HL-60/S4 treated with retinoic acid at 250 ng/mL for 4 days and 3 days (cell line): ENCODE data around the gene TMEM35A.
"Not testable (repeated sequence)": the region's sequence is repeated elsewhere in the genome, so short reads cannot be mapped to it uniquely, and the experiment has no call there.

Experiments
- in situ Hi-C: fragments of 300-500 bp; cut with MboI; formaldehyde crosslinking; loops from 2 replicates; pipeline ENCODE4 v1.7.0; 2022; ENCODE audit warnings: low sequenced_read_pairs

The TMEM35A gene, protein sequence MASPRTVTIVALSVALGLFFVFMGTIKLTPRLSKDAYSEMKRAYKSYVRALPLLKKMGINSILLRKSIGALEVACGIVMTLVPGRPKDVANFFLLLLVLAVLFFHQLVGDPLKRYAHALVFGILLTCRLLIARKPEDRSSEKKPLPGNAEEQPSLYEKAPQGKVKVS

DNA sequence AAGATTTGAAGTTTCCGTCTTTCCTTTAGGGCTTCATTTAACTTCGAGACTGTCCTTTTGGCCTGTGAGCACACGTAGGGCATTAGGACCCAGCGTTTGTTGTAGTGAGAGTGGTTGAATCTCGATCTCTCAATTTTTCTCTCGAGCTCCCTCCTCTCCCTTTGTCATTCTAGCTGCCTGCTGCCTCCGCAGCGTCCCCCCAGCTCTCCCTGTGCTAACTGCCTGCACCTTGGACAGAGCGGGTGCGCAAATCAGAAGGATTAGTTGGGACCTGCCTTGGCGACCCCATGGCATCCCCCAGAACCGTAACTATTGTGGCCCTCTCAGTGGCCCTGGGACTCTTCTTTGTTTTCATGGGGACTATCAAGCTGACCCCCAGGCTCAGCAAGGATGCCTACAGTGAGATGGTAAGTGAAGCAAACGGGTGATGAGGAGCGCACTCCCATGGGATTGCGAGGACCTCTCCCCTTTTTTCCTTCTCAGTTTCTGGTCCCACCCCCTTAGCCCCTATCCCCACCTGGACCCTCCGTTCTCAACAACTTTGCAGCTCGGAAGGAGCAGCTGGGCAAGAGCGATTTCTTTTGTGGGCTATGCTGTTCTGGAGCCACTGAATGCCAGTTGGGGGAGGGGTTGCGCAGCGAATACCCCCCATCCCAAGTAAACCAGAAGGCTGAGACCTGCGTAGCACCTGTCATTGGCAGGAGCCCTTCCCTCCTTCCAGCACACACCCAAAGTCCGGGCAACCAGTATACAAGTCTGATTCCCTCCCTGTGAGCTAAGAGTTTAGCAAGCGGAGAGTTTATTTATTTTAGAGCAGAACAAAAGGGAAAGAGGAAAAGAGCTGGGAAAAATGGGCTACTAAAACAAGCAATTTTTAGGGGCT, at the start of gene TMEM35A:
TMEM35A (plus strand) TSS at position 164 of the 883 bp plus-strand sequence; CDS start at position 288, 124 bp downstream.
- in situ Hi-C loops: no loop called here

DNA sequence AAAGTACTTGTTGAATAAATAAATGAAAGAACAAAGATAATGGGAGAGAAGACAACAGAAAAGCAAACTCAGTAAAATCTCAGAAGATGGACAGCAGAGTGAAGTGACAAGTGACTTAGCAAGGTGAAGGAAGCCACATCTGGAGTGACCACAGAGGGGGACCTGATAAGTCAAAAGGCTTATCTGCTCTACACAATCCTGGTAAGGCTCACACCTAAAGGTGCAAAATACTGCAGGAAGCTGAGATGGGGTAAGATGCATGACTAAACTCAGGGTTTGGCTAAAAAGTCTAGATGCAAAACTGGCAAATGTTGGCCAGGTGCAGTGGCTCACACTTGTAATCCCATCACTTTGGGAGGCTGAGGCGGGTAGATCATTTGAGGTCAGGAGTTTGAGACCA, 49.0 kb upstream of the TMEM35A start:
- in situ Hi-C loops: no loop called here

DNA sequence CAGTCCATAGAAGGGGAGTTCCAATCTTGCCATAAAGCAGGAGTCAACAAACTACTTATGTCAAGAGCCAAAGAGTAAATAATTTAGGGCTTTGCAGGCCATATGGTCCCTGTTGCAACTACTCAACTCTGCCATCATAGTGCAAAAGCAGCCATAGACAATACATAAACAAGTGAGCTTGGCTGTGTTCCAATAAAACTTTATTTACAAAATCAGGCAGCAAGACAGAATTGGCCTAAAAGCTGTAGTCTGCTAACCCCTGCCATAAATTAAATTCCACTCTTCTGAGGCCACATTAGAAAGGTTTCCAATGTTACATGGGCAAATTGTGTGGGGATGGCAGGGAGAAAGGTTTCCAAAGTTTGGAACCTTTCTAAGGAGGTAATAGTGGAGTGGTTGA, 41.4 kb upstream of the TMEM35A start:
- in situ Hi-C loops: no loop called here

DNA sequence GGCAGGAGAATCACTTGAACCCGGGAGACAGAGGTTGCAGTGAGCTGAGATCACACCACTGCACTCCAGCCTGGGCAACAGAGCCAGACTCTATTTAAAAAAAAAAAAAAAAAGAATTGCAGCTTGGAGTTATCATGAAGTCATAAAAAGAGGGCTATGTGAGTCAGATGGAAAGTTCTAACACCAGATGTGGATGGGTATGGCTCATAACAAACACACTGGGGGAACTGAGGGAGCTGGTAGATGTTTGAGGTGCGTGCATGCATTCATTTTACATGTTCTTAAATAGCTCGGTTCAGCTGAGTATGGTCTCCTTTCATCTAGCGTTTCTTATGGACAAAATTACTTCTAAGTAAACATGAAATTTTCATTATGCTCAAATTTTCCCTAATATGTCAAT, 38.5 kb upstream of the TMEM35A start:
- in situ Hi-C loops: no loop called here

DNA sequence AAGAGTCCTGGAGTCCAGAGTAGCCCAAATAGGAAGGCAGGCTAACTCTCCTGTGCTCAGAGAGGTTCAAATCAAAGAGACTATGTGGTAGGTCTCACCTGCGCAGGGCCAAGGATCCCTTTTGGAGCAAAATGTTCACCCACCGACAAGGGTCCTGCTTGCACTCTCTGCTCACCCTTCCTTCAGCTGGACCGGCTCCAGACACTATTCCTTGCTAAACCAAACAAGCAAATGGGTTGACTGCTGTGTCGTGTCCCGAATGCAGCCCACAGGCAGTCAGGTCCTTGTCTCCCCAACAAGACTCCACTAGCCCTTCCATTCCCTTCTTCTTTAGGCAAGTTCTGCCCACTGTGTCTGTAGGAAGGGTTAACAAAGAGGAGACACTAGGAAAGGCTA, 27.5 kb upstream of the TMEM35A start:
- in situ Hi-C loops: no loop called here

DNA sequence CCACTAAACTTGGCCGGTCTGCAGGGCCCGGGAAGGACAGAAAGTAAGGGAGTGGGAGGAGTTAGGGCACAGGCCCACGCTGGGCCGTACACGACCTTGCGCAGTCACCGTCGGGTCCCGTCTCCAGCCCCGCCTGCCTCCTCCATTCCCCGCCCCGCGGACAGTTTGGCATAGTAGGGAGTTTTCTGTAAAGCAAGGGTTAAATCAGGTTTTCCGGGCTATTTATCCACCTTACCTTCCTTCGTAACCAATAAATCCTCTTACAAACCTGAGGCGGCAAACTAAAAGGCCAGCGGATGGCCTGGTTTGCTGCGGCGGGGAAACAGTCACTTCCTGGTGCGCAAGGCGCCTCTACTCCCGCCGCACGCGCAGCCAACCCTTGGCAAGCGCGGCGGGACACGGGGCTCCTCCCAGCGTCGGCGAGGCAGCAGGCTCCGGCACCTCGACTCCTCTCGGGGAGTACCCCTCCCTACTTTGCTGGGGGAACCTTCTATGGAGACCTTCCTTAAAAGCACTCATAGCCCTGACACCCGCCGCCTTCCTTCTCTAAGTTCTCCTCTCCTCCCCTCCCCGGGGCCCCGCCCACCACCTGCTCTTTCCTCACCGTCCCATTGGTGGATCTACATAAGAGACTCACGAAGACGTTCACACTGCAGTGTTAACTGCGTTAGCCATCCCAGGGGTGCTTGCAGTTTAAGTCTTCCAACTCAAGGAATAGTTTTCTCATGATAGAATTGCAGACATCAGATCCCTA, 27.0 kb upstream of the TMEM35A start, which contains the start of gene TRMT2B:
TRMT2B (minus strand) TSS at position 563 of the 754 bp plus-strand sequence. CDS start 9,822 bp downstream, outside the sequence.
- in situ Hi-C loops: no loop called here

DNA sequence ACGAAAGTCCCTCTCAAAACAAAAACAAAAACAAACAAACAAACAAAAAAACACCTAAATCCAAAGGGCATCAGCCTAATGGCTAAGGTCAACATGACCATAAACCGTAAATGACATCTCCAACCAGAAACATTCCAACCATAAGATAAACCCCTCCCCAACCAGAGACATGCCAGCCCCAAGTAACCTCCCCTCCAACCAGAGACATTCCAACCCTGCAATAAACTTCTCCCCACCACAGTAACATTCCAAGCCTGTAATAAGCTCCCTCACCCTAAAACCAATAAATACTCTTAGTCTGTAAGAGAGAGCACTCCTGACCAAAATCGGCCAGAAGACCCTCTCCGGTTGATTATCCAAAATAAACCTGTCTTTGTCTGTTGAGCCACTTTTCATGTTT, 22.1 kb upstream of the TMEM35A start:
- in situ Hi-C loops: not testable (repeated sequence)

DNA sequence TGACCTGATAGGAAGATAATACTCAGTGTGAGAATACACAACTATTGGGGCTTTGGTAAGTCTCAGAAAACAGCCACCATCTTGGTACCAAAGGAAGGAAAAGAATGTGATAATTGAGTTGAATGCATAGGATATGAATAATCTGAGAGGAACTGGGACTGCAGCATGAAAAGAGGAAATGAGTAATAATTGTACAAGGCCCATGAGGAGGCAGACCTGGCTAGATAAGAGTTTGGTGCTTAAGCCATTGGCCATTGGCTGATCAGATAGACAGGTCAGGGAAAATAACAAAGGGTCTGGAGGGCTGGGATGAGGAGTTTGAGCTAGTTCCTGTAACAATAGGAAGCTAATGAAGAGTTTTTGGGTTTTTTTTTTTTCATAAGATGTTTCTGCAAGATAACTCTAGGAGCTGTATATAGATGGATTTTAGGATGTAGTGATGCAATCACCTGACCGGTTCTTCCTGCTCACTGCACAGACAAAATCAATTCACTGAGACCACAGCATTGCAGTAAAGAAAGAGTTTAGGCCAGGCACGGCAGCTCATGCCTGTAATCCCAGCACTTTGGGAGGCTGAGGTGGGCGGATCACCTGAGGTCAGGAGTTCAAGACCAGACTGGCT, 21.5 kb upstream of the TMEM35A start:
- in situ Hi-C loops: no loop called here

DNA sequence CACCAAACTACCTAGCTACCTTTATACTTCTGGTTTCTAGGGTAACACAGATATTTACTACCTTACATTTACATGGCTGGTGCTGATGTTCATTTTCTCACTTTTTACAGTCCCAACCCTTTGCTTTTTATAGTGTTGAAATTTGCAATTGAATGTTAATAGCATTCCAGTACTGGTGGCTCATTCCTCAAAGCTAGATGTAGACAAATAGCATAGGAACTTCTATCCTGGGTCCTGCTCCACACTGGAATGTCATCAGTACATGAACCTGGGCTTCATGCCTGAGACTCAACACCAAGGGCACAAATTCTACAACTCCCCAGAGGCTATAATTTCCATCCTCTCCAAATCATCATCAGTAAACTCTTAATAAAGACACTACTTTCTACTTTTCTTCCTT, 16.5 kb upstream of the TMEM35A start:
- in situ Hi-C loops: no loop called here

DNA sequence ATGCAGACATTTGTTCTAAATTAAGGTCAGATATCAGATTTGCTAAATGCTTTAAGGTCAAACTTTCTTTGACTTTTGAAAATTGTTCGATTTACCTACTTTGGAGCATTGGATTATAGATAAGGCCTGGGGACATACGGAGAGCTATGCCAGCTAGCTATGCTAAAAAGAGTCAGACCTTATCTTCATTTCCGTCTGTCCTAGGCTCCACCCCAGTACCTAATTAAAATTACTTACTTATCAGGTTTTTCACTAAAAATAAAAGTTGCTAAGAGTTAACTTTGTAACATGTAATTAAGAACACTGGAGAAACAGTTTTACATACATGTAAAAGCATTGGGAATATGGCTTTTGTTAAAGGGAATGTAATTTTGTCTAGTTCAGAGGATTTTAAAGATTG, 7.1 kb upstream of the TMEM35A start:
- in situ Hi-C loops: no loop called here

DNA sequence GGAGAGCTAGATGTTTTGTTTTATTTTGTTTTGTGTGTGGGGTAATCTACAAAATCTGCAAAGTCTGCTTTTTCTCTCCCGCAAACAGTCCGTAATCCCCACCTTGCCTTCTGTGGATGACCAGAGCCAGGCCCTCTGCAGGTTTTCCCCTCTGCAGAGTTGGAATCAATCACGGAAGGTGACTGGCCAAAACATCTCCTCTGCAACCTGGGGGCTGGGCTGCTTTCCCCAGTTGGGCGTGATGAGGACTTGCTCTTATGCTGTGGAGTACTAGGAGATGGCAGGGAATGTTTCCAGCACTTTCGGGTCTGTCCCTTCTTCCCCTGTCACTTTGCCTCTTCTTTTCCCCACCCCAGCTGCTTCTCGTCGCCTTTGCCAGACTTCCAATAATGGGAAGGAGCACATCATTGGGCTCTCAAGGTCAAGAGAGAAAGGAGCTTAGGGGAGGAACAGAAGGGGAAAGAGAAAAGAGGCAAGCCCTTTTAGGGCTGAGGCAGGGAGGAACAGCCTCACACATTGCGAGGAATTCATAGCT, 1.1 kb downstream of the TMEM35A start:
- in situ Hi-C loops: no loop called here

DNA sequence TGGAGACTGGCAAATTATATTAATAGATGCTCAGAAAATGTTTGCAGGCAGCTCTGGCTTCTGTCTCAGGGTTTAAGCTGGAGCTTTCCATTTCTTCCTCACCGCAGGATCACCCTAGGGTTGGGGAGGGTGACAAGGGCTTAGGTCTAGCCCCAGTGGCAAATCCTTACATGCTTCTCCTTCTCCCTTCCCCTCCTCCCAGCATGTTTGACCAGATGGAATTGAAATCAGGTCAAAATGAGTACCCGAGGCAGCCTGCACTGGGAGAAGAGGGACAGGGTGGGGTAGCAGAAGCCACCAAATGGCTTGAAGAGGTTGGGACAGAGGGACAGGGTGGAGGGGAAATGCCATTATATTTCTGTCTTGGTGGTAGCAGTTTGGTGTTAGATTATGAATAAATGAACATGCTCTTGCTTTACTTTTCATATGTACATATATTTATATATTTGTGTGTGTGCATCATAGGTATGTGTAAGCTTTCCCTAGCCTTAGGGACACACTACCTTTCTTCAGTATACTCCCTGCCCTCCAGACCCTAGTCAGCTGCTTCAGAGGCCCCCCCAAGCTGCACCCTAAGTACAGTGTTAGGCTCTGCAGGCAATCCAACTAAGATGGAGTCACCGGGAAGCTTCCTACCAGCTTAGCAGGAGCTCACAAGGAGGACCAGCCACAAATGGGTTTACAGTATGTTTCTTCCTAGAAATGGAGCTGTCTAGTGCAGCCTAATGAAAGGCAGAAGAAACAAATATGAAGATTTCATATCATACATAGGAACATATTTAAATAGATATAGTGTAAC, 1.8 kb downstream of the TMEM35A start:
- in situ Hi-C loops: no loop called here

DNA sequence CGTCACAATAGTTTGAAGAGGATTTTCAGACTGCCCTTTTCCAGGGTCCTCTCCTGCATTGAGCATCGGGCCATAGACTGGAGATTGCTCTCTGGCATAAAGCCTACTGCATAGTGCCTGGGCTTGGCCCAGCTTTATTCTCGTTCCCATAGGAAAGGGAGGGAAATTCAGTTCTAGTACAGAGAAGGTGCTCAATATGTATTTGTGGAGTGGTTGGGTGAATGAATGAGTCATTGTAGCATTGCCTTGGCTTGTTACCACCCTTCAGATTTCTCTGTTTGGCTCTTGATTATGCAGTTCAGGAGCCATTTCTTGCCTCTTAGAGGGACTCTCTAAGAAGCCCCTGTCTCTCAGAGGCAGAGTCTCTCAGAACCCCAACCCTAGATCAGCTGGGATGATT, 2.6 kb downstream of the TMEM35A start:
- in situ Hi-C loops: no loop called here

DNA sequence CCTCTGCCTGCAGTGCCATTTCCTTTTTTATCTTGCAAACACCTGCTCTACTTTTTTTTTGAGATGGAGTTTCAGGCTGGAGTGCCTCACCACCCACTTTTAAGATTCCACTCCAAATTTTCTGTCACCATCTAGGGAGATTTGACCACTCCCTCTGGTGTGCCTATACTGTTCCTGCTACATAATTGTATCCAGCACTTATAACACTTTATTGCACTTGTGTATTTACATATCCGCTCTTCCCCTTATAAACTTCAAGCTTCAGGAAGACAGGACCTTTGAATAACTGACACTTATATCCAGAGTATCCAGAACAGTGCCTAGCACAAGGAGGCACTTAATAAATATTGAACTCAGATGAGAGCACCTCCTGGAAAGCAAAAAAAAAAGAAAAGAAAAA, 13.1 kb downstream of the TMEM35A start:
- in situ Hi-C loops: no loop called here

DNA sequence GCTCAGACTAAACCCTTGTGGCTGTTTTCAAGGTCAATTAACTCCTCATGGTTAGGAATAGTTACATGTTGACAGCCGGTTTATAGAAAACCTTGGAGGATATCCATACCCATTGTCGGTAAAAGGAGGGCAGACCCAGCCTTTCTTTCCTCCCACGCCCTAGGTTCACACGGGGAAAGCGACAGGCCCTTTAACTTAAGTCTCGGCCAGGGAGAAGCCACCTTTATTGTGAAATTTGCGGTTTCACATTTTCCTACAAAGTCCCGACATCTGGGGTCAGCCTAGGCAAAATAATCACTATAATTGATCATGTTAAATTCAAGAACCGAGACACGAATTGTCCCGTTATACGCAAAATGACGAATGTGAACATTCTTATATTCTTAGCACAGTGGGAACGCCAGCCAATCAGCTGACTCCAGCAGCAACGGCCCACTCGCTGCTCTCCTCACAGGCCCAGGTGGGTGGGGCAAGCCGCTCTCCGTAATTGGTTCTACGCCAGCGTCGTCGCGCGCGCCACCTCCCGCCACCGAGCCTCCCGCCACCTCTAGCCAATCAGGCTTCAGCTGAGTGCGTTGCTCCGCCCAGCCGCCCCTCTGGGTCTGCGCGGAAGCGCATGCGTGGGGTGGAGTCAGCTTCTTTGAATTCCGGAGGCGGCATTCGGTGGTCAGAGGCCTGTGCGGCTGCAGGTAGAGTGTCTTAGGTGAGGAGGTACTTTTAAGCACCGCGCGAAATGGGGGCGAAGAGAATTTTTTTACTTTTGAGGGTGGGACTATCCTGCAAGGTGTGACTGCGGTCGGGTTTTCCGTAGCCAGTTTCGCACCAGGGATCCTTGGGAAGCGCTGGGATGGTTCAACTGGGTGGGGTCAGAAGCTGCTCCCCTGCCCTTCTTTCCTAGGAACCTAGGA, 19.1 kb downstream of the TMEM35A start, which contains the start of gene CENPI:
CENPI (plus strand) TSS at position 659 of the 908 bp plus-strand sequence. CDS start 2,867 bp downstream, outside the sequence.
- in situ Hi-C loops: no loop called here

DNA sequence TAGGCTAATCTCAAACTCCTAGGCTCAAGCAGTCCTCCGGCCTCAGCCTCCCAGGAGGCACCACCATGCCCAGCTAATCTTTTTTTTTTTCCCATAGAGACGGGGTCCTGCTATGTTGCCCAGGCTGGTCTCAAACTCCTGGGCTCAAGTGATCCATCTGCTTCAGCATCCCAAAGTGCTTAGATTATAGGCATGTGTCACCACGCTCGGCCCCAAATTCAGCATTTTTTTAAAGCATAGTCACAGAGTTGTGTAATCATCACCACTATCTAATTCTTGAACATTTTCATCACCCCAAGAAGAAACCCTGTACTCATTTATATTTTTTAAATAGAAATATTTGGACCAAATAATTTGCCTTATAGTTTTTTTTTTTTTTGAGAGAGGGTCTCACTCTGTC, 29.6 kb downstream of the TMEM35A start:
- in situ Hi-C loops: no loop called here

DNA sequence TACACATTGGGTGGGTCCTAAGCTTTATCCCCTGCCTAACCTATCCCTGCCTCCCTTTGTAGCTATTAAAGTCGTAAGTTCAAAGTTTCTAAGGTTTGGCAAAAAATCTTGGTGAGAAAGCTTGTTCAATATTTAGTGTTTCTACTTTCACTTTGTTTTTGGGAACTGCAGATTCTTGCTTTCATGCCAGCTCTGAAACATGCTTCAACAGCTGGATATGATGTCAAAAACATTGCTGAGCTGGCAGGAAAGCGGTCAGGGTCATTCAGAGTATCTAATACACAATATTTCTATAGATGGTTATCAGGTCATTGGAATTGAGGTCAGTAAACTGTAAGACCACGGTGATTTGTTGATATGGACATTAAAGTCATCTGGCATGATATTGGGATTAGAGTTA, 39.0 kb downstream of the TMEM35A start:
- in situ Hi-C loops: no loop called here

DNA sequence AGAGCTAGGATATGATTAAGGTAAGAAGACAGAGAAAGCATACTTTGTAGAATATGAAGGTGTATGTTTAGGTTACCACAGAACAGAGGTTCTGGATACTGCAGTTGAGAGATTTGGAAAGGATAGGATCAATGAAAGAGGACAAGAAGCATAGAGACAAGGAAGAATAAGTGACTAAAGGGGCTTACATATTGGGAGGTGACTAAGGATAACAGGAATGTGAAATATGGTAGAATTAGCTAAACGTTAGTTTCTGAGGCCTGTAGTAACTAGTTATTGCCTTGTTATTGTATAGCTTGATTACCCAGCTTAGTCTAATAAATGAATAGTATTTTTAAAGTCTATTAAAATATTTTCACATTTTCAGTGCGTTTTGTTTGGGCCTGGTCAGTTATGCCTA, 57.6 kb downstream of the TMEM35A start:
- in situ Hi-C loops: no loop called here
